ENCODE data around the gene ALKBH6.

The ALKBH6 gene

GRCh38 chr19:36001605-36002004, 12.4 kb downstream of the ALKBH6 start:
- no peak for TF ChIP-seq CTCF (IDR thresholded peaks at IDR 0.05; ENCODE audit: poor library complexity, severe bottlenecking)
- DNase-seq (ENCODE audit: low spot score), result no peak
- no peak for ATAC-seq (ENCODE audit: low read depth)

GRCh38 chr19:35996777-35997176, 17.2 kb downstream of the ALKBH6 start:
- Histone ChIP-seq H3K4me3 (ENCODE audit: severe bottlenecking) (no peak overlapping the region), H3K27ac (ENCODE audit: poor library complexity, severe bottlenecking) (no peak overlapping the region), H3K36me3 (ENCODE audit: low read depth) (peaks cover 18% of the 10 kb centered on the region), H3K4me1 (ENCODE audit: insufficient read depth, poor library complexity, severe bottlenecking) (peaks cover 3% of the 10 kb centered on the region), H3K27me3 (ENCODE audit: insufficient read depth, poor library complexity, severe bottlenecking) (no peaks in the 10 kb centered on the region), H3K9me3 (ENCODE audit: severe bottlenecking) (no peaks in the 10 kb centered on the region)
- DNase-seq (ENCODE audit: low spot score) (no peak), ATAC-seq (ENCODE audit: low read depth) (no peak)
- TF ChIP-seq CTCF (IDR thresholded peaks at IDR 0.05; ENCODE audit: poor library complexity, severe bottlenecking), result no peak

More at GRCh38 chr19:36001605-36002004, 12.4 kb downstream of the ALKBH6 start:
- Histone ChIP-seq H3K4me3 (ENCODE audit: severe bottlenecking) (no peak overlapping the region), H3K9me3 (ENCODE audit: severe bottlenecking) (no peaks in the 10 kb centered on the region), H3K27ac (ENCODE audit: poor library complexity, severe bottlenecking) (no peak overlapping the region), H3K4me1 (ENCODE audit: insufficient read depth, poor library complexity, severe bottlenecking) (no peaks in the 10 kb centered on the region), H3K36me3 (ENCODE audit: low read depth) (peaks cover 12% of the 10 kb centered on the region), H3K27me3 (ENCODE audit: insufficient read depth, poor library complexity, severe bottlenecking) (no peaks in the 10 kb centered on the region)

GRCh38 chr19:35995048-35995993, 18.7 kb downstream of the ALKBH6 start, which contains the start of gene SDHAF1:
SDHAF1 (plus strand) TSS chr19:35995188; CDS start chr19:35995275, 87 bp downstream.
- DNase-seq (ENCODE audit: low spot score) (peak; percentile 95), ATAC-seq (ENCODE audit: low read depth) (peak; percentile 83)
- Histone ChIP-seq H3K36me3 (ENCODE audit: low read depth) (peaks cover 18% of the 10 kb centered on the region), H3K9me3 (ENCODE audit: severe bottlenecking) (no peaks in the 10 kb centered on the region), H3K27me3 (ENCODE audit: insufficient read depth, poor library complexity, severe bottlenecking) (no peaks in the 10 kb centered on the region), H3K27ac (ENCODE audit: poor library complexity, severe bottlenecking) (peak within 1 kb of the TSS; percentile 27), H3K4me1 (ENCODE audit: insufficient read depth, poor library complexity, severe bottlenecking) (peaks cover 3% of the 10 kb centered on the region), H3K4me3 (ENCODE audit: severe bottlenecking) (peak within 1 kb of the TSS; percentile 61)
- TF ChIP-seq CTCF (IDR thresholded peaks at IDR 0.05; ENCODE audit: poor library complexity, severe bottlenecking), result no peak

GRCh38 chr19:35993923-35994598, 20.0 kb downstream of the ALKBH6 start:
- Histone ChIP-seq H3K9me3 (ENCODE audit: severe bottlenecking) (no peaks in the 10 kb centered on the region), H3K4me1 (ENCODE audit: insufficient read depth, poor library complexity, severe bottlenecking) (peaks cover 3% of the 10 kb centered on the region), H3K27me3 (ENCODE audit: insufficient read depth, poor library complexity, severe bottlenecking) (no peaks in the 10 kb centered on the region), H3K27ac (ENCODE audit: poor library complexity, severe bottlenecking) (no peak overlapping the region), H3K36me3 (ENCODE audit: low read depth) (peaks cover 18% of the 10 kb centered on the region), H3K4me3 (ENCODE audit: severe bottlenecking) (peak overlapping the region; percentile 61)
- DNase-seq (ENCODE audit: low spot score) (no peak), ATAC-seq (ENCODE audit: low read depth) (no peak)
- TF ChIP-seq CTCF (IDR thresholded peaks at IDR 0.05; ENCODE audit: poor library complexity, severe bottlenecking), result no peak
